K562 (cell line): ENCODE results near the gene NETO1. TPM values are rescaled to one million over a fixed set of nuclear protein-coding genes. Genes with fewer than 3 reads are reported as not detected.

ENCODE experiments used
- ATAC-seq: fragments of 200-7000 bp; cut with Tn5 transposase; 3 replicates; pipeline ENCODE4 v1.9.1; 2020; ENCODE audit warnings: moderate library complexity
- BruUV-seq: library from RNA; stranded (reverse); fragments of 400-500 nt; replicated peaks from 2 replicates; lab custom pipeline; 2021; lab: Mats Ljungman, UMichigan
- CTCF ChIA-PET: fragments of 300-600 bp; formaldehyde crosslinking; extraction: SDS; loops from one replicate; lab custom pipeline; 2021; ENCODE audit warnings: low intra/inter-chr PET ratio; lab: Yijun Ruan, JAX
- POLR2A ChIA-PET: fragments of 300-600, 350-650 bp; sonication (Branson Sonifier 250); formaldehyde crosslinking; extraction: SDS; loops from one replicate; lab custom pipeline; 2021; ENCODE audit warnings: antibody characterized with exemption, inconsistent platforms; lab: Yijun Ruan, JAX
- DNase-seq, 4 experiments: peaks; one replicate each; pipeline versions ENCODE4 v3.0.0 to v3.0.0-alpha.2; 2011 to 2018; ENCODE audit warnings: low spot score in 3 of 4, mixed read lengths in 3 of 4; ENCODE audit errors: extremely low read depth in 1 of 4
- FAIRE-seq: peaks from 2 replicates; lab custom pipeline; 2011; peaks lifted over from hg19 to GRCh38; lab: Jason Lieb, UNC
- H2AFZ ChIP-seq: 2 replicates; pipeline ENCODE4 v1.6.0; 2011; ENCODE audit warnings: low read depth, low read length, control low read depth, inconsistent platforms
- H3K27ac ChIP-seq: fragments of 200-600 bp; 3 replicates; pipeline ENCODE4 v1.8.0; 2011; ENCODE audit warnings: low read depth, mild to moderate bottlenecking, control low read depth, inconsistent platforms, low read length, moderate library complexity, mixed read lengths; ENCODE audit errors: extremely low read depth
- H3K27me3 ChIP-seq, 2 experiments: fragments of 300-600 bp in 1 of 2; 2 replicates in 1 of 2; 3 replicates in 1 of 2; pipeline versions ENCODE4 v1.6.0 to v1.8.0; 2011; ENCODE audit warnings: inconsistent platforms in 2 of 2, low read length in 2 of 2, mild to moderate bottlenecking in 1 of 2, mixed read lengths in 1 of 2, moderate library complexity in 1 of 2; ENCODE audit not compliant: control insufficient read depth in 2 of 2, insufficient read depth in 2 of 2
- H3K36me3 ChIP-seq: fragments of 300-600 bp; 3 replicates; pipeline ENCODE4 v1.8.0; 2011; ENCODE audit warnings: mild to moderate bottlenecking, low read length, inconsistent platforms; ENCODE audit not compliant: control insufficient read depth, insufficient read depth
- H3K4me1 ChIP-seq, 2 experiments: fragments of 200-600 bp in 1 of 2; replicated peaks in 1 of 2; 2 replicates in 1 of 2; 3 replicates in 1 of 2; pipeline versions ENCODE4 v1.5.1 to v1.8.0; 2011; ENCODE audit warnings: inconsistent platforms in 2 of 2, low read length in 2 of 2, mild to moderate bottlenecking in 1 of 2, mixed read lengths in 1 of 2, moderate library complexity in 1 of 2; ENCODE audit not compliant: control insufficient read depth in 2 of 2, insufficient read depth in 2 of 2
- H3K4me2 ChIP-seq: 2 replicates; pipeline ENCODE4 v1.6.1; 2011; ENCODE audit warnings: low read length, control low read depth, inconsistent platforms, mixed read lengths; ENCODE audit not compliant: insufficient read depth
- H3K4me3 ChIP-seq: fragments of 200-600 bp; sonication (generic), shearing (Covaris generic); 2 replicates; pipeline ENCODE4 v1.5.1; 2016; ENCODE audit warnings: control low read depth, inconsistent platforms
- H3K79me2 ChIP-seq: fragments of 200-600 bp; 3 replicates; pipeline ENCODE4 v1.8.0; 2011; ENCODE audit warnings: low read length, inconsistent platforms; ENCODE audit not compliant: control insufficient read depth, insufficient read depth
- H3K9ac ChIP-seq, 2 experiments: 2 replicates each; pipeline versions ENCODE4 v1.6.0 to v1.6.1; 2011; ENCODE audit warnings: low read depth in 2 of 2, low read length in 2 of 2, control low read depth in 1 of 2, inconsistent platforms in 1 of 2, mild to moderate bottlenecking in 1 of 2, mixed read lengths in 1 of 2; ENCODE audit not compliant: insufficient read depth in 1 of 2
- H3K9me1 ChIP-seq: one replicate; pipeline ENCODE4 v1.6.0; 2011; ENCODE audit warnings: inconsistent platforms, mild to moderate bottlenecking, low read length, moderate library complexity; ENCODE audit not compliant: control insufficient read depth, insufficient read depth
- H3K9me3 ChIP-seq: replicated peaks from 2 replicates; pipeline ENCODE4 v1.5.1; 2011; ENCODE audit warnings: low read depth, low read length, inconsistent platforms; ENCODE audit not compliant: control insufficient read depth, insufficient read depth
- H4K20me1 ChIP-seq: replicated peaks from 2 replicates; pipeline ENCODE4 v1.6.1; 2011; ENCODE audit warnings: low read length, inconsistent platforms, mixed read lengths; ENCODE audit not compliant: control insufficient read depth, insufficient read depth
- ETS2 ChIP-seq: IDR thresholded peaks from 2 replicates; pipeline ENCODE4 v1.6.1; 2016; ENCODE audit warnings: borderline replicate concordance, missing genetic modification characterization, mild to moderate bottlenecking, moderate library complexity, missing compliant biosample characterization; ENCODE audit not compliant: poor library complexity, severe bottlenecking
- JUND ChIP-seq, 2 experiments: IDR thresholded peaks; 2 replicates in 1 of 2; 3 replicates in 1 of 2; pipeline ENCODE4 v1.6.1; 2011; ENCODE audit warnings: borderline replicate concordance in 2 of 2, low read depth in 2 of 2, low read length in 2 of 2, improper control_type of control experiment in 1 of 2, missing biosample characterization in 1 of 2, missing genetic modification characterization in 1 of 2, missing genetic modification reagents in 1 of 2
- MCM7 ChIP-seq, 2 experiments: fragments of 450-650 bp; IDR thresholded peaks; 2 replicates each; pipeline ENCODE4 v1.6.1; 2016 to 2018
- NR2F6 ChIP-seq: fragments of 450-650 bp; formaldehyde crosslinking; IDR thresholded peaks from 2 replicates; pipeline ENCODE4 v1.4.0; 2020; ENCODE audit warnings: mild to moderate bottlenecking
- POLR3A ChIP-seq: IDR thresholded peaks from 2 replicates; pipeline ENCODE4 v1.6.1; 2011; ENCODE audit warnings: borderline replicate concordance, mild to moderate bottlenecking, moderate library complexity; ENCODE audit not compliant: insufficient read length, insufficient read depth; ENCODE audit errors: extremely low read depth
- ZC3H4 ChIP-seq: sonication (generic); formaldehyde crosslinking; IDR thresholded peaks from 2 replicates; pipeline ENCODE4 v1.9.0; 2021; ENCODE audit warnings: missing genetic modification reagents, borderline replicate concordance
- WGBS: fragments of 100-300 bp; shearing (Covaris generic); methylation state at CpG from one replicate; pipeline ENCODE4 v1.1.6; 2016; ENCODE audit warnings: low coverage, mixed read lengths; ENCODE audit not compliant: insufficient coverage; ENCODE audit errors: missing lambda C conversion rate; 5-methylcytosine and 5-hydroxymethylcytosine counted together
- in situ Hi-C: fragments of 300-500 bp; cut with MboI; formaldehyde crosslinking; loops from 4 replicates; pipeline ENCODE4 v1.15.0; 2018; ENCODE audit warnings: inconsistent platforms, mixed read lengths
- intact Hi-C: fragments of 100-400 bp; cut with micrococcal nuclease; formaldehyde crosslinking; loops from 2 replicates; pipeline ENCODE4 v1.14.2; 2022
- polyA plus RNA-seq, 8 experiments: library from polyadenylated mRNA; depleted of rRNA in 4 of 8; stranded (reverse) in 5 of 8; unstranded in 3 of 8; fragments of >200 nt; fragmentation: Nextera tagmentation in 2 of 8; fragmentation: Illumina TruSeq in 1 of 8; extraction: Ambion mirVana in 2 of 8; extraction: Trizol in 1 of 8; gene quantifications; 2 replicates each; pipeline versions ENCODE4 v1.2.1 to v1.2.3, GENCODE V29; 2011 to 2014; ENCODE audit warnings: inconsistent platforms in 1 of 8, missing spikeins in 1 of 8
- total RNA-seq, 7 experiments: library from RNA; depleted of rRNA in 6 of 7; stranded (reverse); fragments of >200 nt in 6 of 7; fragmentation: Illumina TruSeq in 2 of 7; extraction: Trizol in 2 of 7; gene quantifications; 2 replicates each; pipeline versions ENCODE4 v1.2.1 to v1.2.3, GENCODE V29; 2011 to 2021; ENCODE audit warnings: low replicate concordance in 1 of 7
- TF ChIP-seq, protein P1 (sequence below): fragments of 450-650 bp; formaldehyde crosslinking; IDR thresholded peaks from 2 replicates; pipeline ENCODE4 v1.4.0; 2020; ENCODE audit warnings: mild to moderate bottlenecking, moderate library complexity
- TF ChIP-seq, protein P2 (sequence below): fragments of 450-650 bp; IDR thresholded peaks from 2 replicates; pipeline ENCODE4 v1.6.1; 2018; ENCODE audit not compliant: partially characterized antibody
- TF ChIP-seq, protein P3 (sequence below): sonication (generic); formaldehyde crosslinking; IDR thresholded peaks from 2 replicates; pipeline ENCODE4 v1.8.0; 2022; ENCODE audit warnings: missing genetic modification reagents, mild to moderate bottlenecking, borderline replicate concordance
- TF ChIP-seq, protein P4 (sequence below): IDR thresholded peaks from 2 replicates; pipeline ENCODE4 v1.6.1; 2016; ENCODE audit warnings: missing genetic modification characterization, missing compliant biosample characterization

NETO1 gene
- total and polyA plus RNA-seq, 9 of the 15 experiments (the other 6 are each of a cell fraction or from before 2014, with no cell fraction given), result not detected

DNA sequence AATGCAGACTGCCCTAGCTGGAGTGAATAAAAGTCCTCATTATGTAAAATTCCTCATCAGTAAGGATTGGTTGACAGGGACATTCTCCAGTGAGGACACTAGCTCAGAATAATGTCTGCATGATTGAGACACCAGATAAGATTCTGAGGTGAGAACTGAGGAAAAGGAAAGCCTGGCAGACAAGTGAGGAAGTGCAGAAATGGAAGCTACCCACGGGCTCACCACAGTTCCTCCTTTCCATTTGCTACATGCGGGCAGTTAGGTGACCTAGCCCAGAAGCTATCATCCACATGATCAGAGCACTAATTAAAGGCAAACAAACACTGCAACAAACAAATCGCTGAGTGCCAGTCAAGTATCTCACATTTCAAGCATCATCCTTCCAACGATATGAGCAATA, 27.7 kb downstream of the NETO1 start:
- Histone ChIP-seq H3K9ac (no peak overlapping the region), H4K20me1 (no peaks in the 10 kb centered on the region), H3K36me3 (no peaks in the 10 kb centered on the region), H3K4me1 (no peaks in the 10 kb centered on the region), H3K27ac (no peak overlapping the region), H3K4me2 (no peak overlapping the region), H3K9me3 (no peaks in the 10 kb centered on the region), H3K9me1 (no peaks in the 10 kb centered on the region), H3K4me3 (no peak overlapping the region), H3K27me3 (no peaks in the 10 kb centered on the region), H3K79me2 (no peaks in the 10 kb centered on the region), H2AFZ (no peak overlapping the region)
- no TSS peak for BruUV-seq
- DNase-seq (no peak), ATAC-seq (no peak), FAIRE-seq (no peak)
- ChIA-PET CTCF (no interaction called here), POLR2A (no interaction called here)
- TF ChIP-seq, protein P1, sequence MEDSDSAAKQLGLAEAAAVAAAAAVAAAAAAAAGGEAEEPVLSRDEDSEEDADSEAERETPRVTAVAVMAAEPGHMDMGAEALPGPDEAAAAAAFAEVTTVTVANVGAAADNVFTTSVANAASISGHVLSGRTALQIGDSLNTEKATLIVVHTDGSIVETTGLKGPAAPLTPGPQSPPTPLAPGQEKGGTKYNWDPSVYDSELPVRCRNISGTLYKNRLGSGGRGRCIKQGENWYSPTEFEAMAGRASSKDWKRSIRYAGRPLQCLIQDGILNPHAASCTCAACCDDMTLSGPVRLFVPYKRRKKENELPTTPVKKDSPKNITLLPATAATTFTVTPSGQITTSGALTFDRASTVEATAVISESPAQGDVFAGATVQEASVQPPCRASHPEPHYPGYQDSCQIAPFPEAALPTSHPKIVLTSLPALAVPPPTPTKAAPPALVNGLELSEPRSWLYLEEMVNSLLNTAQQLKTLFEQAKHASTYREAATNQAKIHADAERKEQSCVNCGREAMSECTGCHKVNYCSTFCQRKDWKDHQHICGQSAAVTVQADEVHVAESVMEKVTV (CRISPR knock-in tag), result no peak
- TF ChIP-seq, protein P2, sequence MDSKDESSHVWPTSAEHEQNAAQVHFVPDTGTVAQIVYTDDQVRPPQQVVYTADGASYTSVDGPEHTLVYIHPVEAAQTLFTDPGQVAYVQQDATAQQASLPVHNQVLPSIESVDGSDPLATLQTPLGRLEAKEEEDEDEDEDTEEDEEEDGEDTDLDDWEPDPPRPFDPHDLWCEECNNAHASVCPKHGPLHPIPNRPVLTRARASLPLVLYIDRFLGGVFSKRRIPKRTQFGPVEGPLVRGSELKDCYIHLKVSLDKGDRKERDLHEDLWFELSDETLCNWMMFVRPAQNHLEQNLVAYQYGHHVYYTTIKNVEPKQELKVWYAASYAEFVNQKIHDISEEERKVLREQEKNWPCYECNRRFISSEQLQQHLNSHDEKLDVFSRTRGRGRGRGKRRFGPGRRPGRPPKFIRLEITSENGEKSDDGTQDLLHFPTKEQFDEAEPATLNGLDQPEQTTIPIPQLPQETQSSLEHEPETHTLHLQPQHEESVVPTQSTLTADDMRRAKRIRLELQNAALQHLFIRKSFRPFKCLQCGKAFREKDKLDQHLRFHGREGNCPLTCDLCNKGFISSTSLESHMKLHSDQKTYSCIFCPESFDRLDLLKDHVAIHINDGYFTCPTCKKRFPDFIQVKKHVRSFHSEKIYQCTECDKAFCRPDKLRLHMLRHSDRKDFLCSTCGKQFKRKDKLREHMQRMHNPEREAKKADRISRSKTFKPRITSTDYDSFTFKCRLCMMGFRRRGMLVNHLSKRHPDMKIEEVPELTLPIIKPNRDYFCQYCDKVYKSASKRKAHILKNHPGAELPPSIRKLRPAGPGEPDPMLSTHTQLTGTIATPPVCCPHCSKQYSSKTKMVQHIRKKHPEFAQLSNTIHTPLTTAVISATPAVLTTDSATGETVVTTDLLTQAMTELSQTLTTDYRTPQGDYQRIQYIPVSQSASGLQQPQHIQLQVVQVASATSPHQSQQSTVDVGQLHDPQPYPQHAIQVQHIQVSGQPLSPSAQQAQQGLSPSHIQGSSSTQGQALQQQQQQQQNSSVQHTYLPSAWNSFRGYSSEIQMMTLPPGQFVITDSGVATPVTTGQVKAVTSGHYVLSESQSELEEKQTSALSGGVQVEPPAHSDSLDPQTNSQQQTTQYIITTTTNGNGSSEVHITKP, result no peak
- TF ChIP-seq ETS2 (tag), result no peak
- TF ChIP-seq, protein P3, sequence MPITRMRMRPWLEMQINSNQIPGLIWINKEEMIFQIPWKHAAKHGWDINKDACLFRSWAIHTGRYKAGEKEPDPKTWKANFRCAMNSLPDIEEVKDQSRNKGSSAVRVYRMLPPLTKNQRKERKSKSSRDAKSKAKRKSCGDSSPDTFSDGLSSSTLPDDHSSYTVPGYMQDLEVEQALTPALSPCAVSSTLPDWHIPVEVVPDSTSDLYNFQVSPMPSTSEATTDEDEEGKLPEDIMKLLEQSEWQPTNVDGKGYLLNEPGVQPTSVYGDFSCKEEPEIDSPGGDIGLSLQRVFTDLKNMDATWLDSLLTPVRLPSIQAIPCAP (CRISPR knock-in tag), result no peak
- TF ChIP-seq JUND (IDR thresholded peaks at IDR 0.05; ENCODE audit: borderline replicate concordance, low read depth, low read length), result no peak
- TF ChIP-seq JUND (tag; IDR thresholded peaks at IDR 0.05; ENCODE audit: borderline replicate concordance, low read depth, low read length), result no peak
- TF ChIP-seq MCM7 (IDR thresholded peaks at IDR 0.05), result no peak
- TF ChIP-seq ZC3H4, result no peak
- no peak for TF ChIP-seq POLR3A
- TF ChIP-seq NR2F6, result no peak
- TF ChIP-seq, protein P4, sequence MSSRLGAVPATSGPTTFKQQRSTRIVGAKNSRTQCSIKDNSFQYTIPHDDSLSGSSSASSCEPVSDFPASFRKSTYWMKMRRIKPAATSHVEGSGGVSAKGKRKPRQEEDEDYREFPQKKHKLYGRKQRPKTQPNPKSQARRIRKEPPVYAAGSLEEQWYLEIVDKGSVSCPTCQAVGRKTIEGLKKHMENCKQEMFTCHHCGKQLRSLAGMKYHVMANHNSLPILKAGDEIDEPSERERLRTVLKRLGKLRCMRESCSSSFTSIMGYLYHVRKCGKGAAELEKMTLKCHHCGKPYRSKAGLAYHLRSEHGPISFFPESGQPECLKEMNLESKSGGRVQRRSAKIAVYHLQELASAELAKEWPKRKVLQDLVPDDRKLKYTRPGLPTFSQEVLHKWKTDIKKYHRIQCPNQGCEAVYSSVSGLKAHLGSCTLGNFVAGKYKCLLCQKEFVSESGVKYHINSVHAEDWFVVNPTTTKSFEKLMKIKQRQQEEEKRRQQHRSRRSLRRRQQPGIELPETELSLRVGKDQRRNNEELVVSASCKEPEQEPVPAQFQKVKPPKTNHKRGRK (tag), result no peak
- 0% methylated on average over 4 of the region's 4 CpGs for WGBS
- intact Hi-C loops, result no loop called here
- in situ Hi-C loops, result no loop called here
